GM12873 (cell line): ENCODE results near the gene THAP12.
A peak's percentile ranks its signal among the peaks of the same experiment; 100 is the strongest.

ENCODE experiments used
- CTCF ChIP-seq: IDR thresholded peaks from 2 replicates; pipeline ENCODE4 v1.5.1; 2012; ENCODE audit warnings: low read depth, mild to moderate bottlenecking, moderate library complexity, low read length, control low read depth; ENCODE audit not compliant: insufficient read depth; ENCODE audit errors: missing control alignments

The THAP12 gene

GRCh38 chr11:76380977-76381719 is at the start of gene THAP12, which contains the start of gene GVQW3:
Gene THAP12, minus strand, starts transcription at chr11:76381132. Its CDS starts 296 bp downstream, at chr11:76380836.
Gene GVQW3, plus strand, starts transcription at chr11:76381323. Its CDS starts 506 bp downstream, at chr11:76381829.
- peak; percentile 21 for TF ChIP-seq CTCF

GRCh38 chr11:76426660-76427059 is 45.7 kb upstream of the THAP12 start:
- no peak for TF ChIP-seq CTCF

GRCh38 chr11:76424891-76425290 is 44.0 kb upstream of the THAP12 start:
- no peak for TF ChIP-seq CTCF

- TF ChIP-seq CTCF: no peak
These were observed 43.4 kb upstream of the THAP12 start for GRCh38 chr11:76424379-76424778.

GRCh38 chr11:76419896-76420295 is 39.0 kb upstream of the THAP12 start:
- TF ChIP-seq CTCF: peak; percentile 68

GRCh38 chr11:76415073-76415472 is 34.1 kb upstream of the THAP12 start:
- TF ChIP-seq CTCF: no peak

GRCh38 chr11:76410851-76411357 is 30.0 kb upstream of the THAP12 start:
- TF ChIP-seq CTCF: no peak
